Smooth muscle cell (in vitro differentiated cells): ENCODE data around the gene GALNT10. TPM values are rescaled to one million over a fixed set of nuclear protein-coding genes. Genes with fewer than 3 reads are reported as not detected.

Experiments used
- DNase-seq: peaks from one replicate; lab custom pipeline; 2025; ENCODE audit not compliant: unreplicated experiment; lab: John Stamatoyannopoulos, UW
- H2AFZ ChIP-seq: fragments of 200-600 bp; sonication (generic); 2 replicates; pipeline ENCODE4 v1.6.0; 2016; ENCODE audit warnings: antibody characterized with exemption, low read depth, mild to moderate bottlenecking
- H3F3A ChIP-seq: fragments of 200-600 bp; sonication (generic); 2 replicates; pipeline ENCODE4 v1.6.0; 2017; ENCODE audit warnings: antibody characterized with exemption, low read depth
- H3K27ac ChIP-seq: fragments of 200-600 bp; sonication (generic); 2 replicates; pipeline ENCODE4 v1.5.1; 2016; ENCODE audit warnings: low read depth, mild to moderate bottlenecking
- H3K27me3 ChIP-seq: fragments of 200-600 bp; sonication (generic); 2 replicates; pipeline ENCODE4 v1.6.1; 2016; ENCODE audit warnings: low read depth, mild to moderate bottlenecking
- H3K36me3 ChIP-seq: fragments of 200-600 bp; sonication (generic); 2 replicates; pipeline ENCODE4 v1.5.1; 2016; ENCODE audit warnings: low read depth
- H3K4me1 ChIP-seq: fragments of 200-600 bp; sonication (generic); 2 replicates; pipeline ENCODE4 v1.5.1; 2016; ENCODE audit warnings: low read depth
- H3K4me2 ChIP-seq: fragments of 200-600 bp; sonication (generic); 2 replicates; pipeline ENCODE4 v1.6.0; 2016; ENCODE audit warnings: mild to moderate bottlenecking
- H3K4me3 ChIP-seq: fragments of 200-600 bp; sonication (generic); 2 replicates; pipeline ENCODE4 v1.5.1; 2016; ENCODE audit warnings: mild to moderate bottlenecking
- H3K79me2 ChIP-seq: fragments of 200-600 bp; sonication (generic); 2 replicates; pipeline ENCODE4 v1.6.0; 2016; ENCODE audit warnings: low read depth, mild to moderate bottlenecking
- H3K9ac ChIP-seq: fragments of 200-600 bp; sonication (generic); 2 replicates; pipeline ENCODE4 v1.6.0; 2016; ENCODE audit warnings: low read depth
- H3K9me3 ChIP-seq: fragments of 200-600 bp; sonication (generic); replicated peaks from 2 replicates; pipeline ENCODE4 v1.5.1; 2016; ENCODE audit warnings: low read depth
- H4K20me1 ChIP-seq: fragments of 200-600 bp; sonication (generic); 2 replicates; pipeline ENCODE4 v1.6.0; 2016; ENCODE audit warnings: low read depth
- WGBS: methylation state at CpG from one replicate; pipeline ENCODE4 v1.1.7; 2016; ENCODE audit warnings: low lambda C conversion rate; 5-methylcytosine and 5-hydroxymethylcytosine counted together
- polyA plus RNA-seq: library from polyadenylated mRNA; unstranded; fragments of >200 nt; fragmentation: Nextera tagmentation; extraction: Ambion mirVana; gene quantifications from 2 replicates; pipeline ENCODE4 v1.2.1, GENCODE V29; 2016
- total RNA-seq: library from RNA; depleted of rRNA; stranded (reverse); fragments of >200 nt; gene quantifications from 2 replicates; pipeline ENCODE4 v1.2.3, GENCODE V29; 2014
- TF ChIP-seq, protein P1 (sequence below): fragments of 200-600 bp; sonication (generic); IDR thresholded peaks from 2 replicates; pipeline ENCODE4 v1.5.1; 2017; ENCODE audit warnings: borderline replicate concordance, mild to moderate bottlenecking, antibody characterized with exemption; ENCODE audit not compliant: insufficient read depth, poor library complexity, severe bottlenecking

GALNT10 gene
- total and polyA plus RNA-seq, 2 experiments from 2014 or later: 23.6 to 24.6 TPM

GRCh38 chr5:154422298-154422697 is 231.8 kb downstream of the GALNT10 start:
- Histone ChIP-seq H2AFZ (no peak overlapping the region), H3K4me3 (no peak overlapping the region), H3K79me2 (no peaks in the 10 kb centered on the region), H3K27me3 (no peaks in the 10 kb centered on the region), H3K9me3 (no peaks in the 10 kb centered on the region), H4K20me1 (no peaks in the 10 kb centered on the region), H3K36me3 (no peaks in the 10 kb centered on the region), H3K9ac (no peak overlapping the region), H3K4me1 (no peaks in the 10 kb centered on the region), H3K4me2 (no peak overlapping the region), H3K27ac (no peak overlapping the region), H3F3A (no peaks in the 10 kb centered on the region)
- no peak for DNase-seq
- WGBS: 85% methylated on average over 2 of the region's 2 CpGs
- TF ChIP-seq, protein P1, sequence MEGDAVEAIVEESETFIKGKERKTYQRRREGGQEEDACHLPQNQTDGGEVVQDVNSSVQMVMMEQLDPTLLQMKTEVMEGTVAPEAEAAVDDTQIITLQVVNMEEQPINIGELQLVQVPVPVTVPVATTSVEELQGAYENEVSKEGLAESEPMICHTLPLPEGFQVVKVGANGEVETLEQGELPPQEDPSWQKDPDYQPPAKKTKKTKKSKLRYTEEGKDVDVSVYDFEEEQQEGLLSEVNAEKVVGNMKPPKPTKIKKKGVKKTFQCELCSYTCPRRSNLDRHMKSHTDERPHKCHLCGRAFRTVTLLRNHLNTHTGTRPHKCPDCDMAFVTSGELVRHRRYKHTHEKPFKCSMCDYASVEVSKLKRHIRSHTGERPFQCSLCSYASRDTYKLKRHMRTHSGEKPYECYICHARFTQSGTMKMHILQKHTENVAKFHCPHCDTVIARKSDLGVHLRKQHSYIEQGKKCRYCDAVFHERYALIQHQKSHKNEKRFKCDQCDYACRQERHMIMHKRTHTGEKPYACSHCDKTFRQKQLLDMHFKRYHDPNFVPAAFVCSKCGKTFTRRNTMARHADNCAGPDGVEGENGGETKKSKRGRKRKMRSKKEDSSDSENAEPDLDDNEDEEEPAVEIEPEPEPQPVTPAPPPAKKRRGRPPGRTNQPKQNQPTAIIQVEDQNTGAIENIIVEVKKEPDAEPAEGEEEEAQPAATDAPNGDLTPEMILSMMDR: no peak

DNA sequence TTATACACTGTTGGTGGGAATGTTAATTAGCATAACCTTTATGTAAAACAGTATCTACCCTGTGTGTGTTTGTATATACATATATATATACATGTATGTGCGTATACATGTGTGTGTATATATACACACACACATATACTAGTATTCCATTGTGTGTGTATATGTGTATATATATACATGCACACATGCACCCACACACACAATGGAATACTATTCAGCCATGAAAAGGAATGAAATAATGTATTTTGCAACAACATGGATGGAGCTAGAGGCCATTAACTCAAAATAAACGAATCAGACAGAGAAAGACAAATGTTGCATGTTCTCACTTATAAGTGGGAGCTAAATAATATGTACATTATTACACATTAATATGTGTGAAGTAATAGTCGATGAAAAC is 237.7 kb downstream of the GALNT10 start:
- Histone ChIP-seq H3K27ac (no peak overlapping the region), H3K27me3 (no peaks in the 10 kb centered on the region), H3K79me2 (no peaks in the 10 kb centered on the region), H3K9me3 (no peaks in the 10 kb centered on the region), H3K4me1 (no peaks in the 10 kb centered on the region), H3K4me3 (no peak overlapping the region), H4K20me1 (no peaks in the 10 kb centered on the region), H3K4me2 (no peak overlapping the region), H2AFZ (no peak overlapping the region), H3K36me3 (no peaks in the 10 kb centered on the region), H3K9ac (no peak overlapping the region), H3F3A (no peaks in the 10 kb centered on the region)
- TF ChIP-seq, protein P1: no peak
- WGBS: 93% methylated on average over 3 of the region's 3 CpGs
- DNase-seq: no peak

GRCh38 chr5:154429341-154429740 is 238.8 kb downstream of the GALNT10 start:
- Histone ChIP-seq H3K36me3 (no peaks in the 10 kb centered on the region), H3K9me3 (no peaks in the 10 kb centered on the region), H2AFZ (no peak overlapping the region), H4K20me1 (no peaks in the 10 kb centered on the region), H3F3A (no peaks in the 10 kb centered on the region), H3K4me3 (no peak overlapping the region), H3K9ac (no peak overlapping the region), H3K79me2 (no peaks in the 10 kb centered on the region), H3K27me3 (no peaks in the 10 kb centered on the region), H3K27ac (no peak overlapping the region), H3K4me2 (no peak overlapping the region), H3K4me1 (no peaks in the 10 kb centered on the region)
- WGBS: 92% methylated on average over 1 of the region's 1 CpG
- TF ChIP-seq, protein P1: no peak
- DNase-seq: no peak

DNA sequence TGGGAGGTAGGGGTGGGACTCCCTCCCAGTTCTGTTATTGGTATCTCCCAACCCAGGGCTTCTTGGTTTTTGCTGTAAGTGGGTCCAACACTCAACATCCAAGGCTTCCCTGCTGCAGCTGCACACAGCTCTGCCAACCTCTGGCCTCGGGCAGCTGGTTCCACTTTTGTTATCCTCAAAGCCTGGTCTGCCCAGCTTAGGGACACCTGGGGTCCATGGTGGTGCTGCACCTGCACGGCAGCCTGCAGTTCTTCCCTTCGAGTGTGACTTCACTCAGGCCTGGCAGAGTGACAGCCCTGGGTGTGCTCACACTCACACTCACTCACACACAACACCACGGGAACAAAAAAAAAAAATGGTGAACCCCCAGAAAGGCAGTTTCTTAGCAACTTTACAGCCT is 239.9 kb downstream of the GALNT10 start:
- no peaks in the 10 kb centered on the region for H3K9me3 ChIP-seq
- no peaks in the 10 kb centered on the region for H3K27me3 ChIP-seq
- H3K9ac ChIP-seq: no peak overlapping the region
- H3F3A ChIP-seq: no peaks in the 10 kb centered on the region
- 95% methylated on average over 4 of the region's 4 CpGs for WGBS
- H3K27ac ChIP-seq: no peak overlapping the region
- H3K4me2 ChIP-seq: no peak overlapping the region
- H2AFZ ChIP-seq: no peak overlapping the region
- TF ChIP-seq, protein P1: no peak
- H3K4me1 ChIP-seq: no peaks in the 10 kb centered on the region
- no peaks in the 10 kb centered on the region for H3K36me3 ChIP-seq
- H3K79me2 ChIP-seq: no peaks in the 10 kb centered on the region
- H4K20me1 ChIP-seq: no peaks in the 10 kb centered on the region
- no peak overlapping the region for H3K4me3 ChIP-seq
- no peak for DNase-seq
